Activated B cell treated with CpG ODN at 0.5 μM for 24 hours (primary cell): ENCODE measurements around the gene IFI6. TPM values are rescaled to one million over a fixed set of nuclear protein-coding genes. Genes with fewer than 3 reads are reported as not detected.
"Not testable (repeated sequence)": the region's sequence is repeated elsewhere in the genome, so short reads cannot be mapped to it uniquely, and the experiment has no call there.

Experiments used
- ATAC-seq: fragments of 200-7000 bp; cut with Tn5 transposase; one replicate; pipeline ENCODE4 v1.10.0; 2021; ENCODE audit warnings: low read depth, mild to moderate bottlenecking, moderate library complexity
- CTCF ChIA-PET: fragments of 350-600 bp; sonication (Branson Sonifier 250); formaldehyde crosslinking; loops from one replicate; lab custom pipeline; 2021; ENCODE audit warnings: antibody characterized with exemption; lab: Charles Lee
- POLR2A ChIA-PET: fragments of 350-600 bp; sonication (Branson Sonifier 250); formaldehyde crosslinking; loops from one replicate; lab custom pipeline; 2021; ENCODE audit warnings: antibody characterized with exemption; lab: Charles Lee
- DNase-seq: peaks from one replicate; pipeline ENCODE4 v3.0.0; 2022
- H3K27ac Mint-ChIP-seq: one replicate; pipeline ENCODE4 v1.8.0; 2020; ENCODE audit warnings: mixed read lengths
- H3K27me3 Mint-ChIP-seq: one replicate; pipeline ENCODE4 v1.8.0; 2021; ENCODE audit warnings: mixed read lengths
- H3K36me3 Mint-ChIP-seq: one replicate; pipeline ENCODE4 v1.8.0; 2021; ENCODE audit warnings: low read depth, mixed read lengths
- H3K4me1 Mint-ChIP-seq: one replicate; pipeline ENCODE4 v1.8.0; 2021; ENCODE audit warnings: mixed read lengths
- H3K4me3 Mint-ChIP-seq: one replicate; pipeline ENCODE4 v1.8.0; 2020; ENCODE audit warnings: mild to moderate bottlenecking, mixed read lengths
- H3K9me3 Mint-ChIP-seq: one replicate; pipeline ENCODE4 v1.8.0; 2020; ENCODE audit warnings: mixed read lengths
- CTCF ChIP-seq: fragments of 200-600 bp; IDR thresholded peaks from one replicate; pipeline ENCODE4 v1.8.0; 2022; ENCODE audit warnings: antibody characterized with exemption, mild to moderate bottlenecking
- intact Hi-C: fragments of 100-400 bp; cut with micrococcal nuclease; formaldehyde crosslinking; loops from one replicate; pipeline ENCODE4 v1.15.1; 2024
- total RNA-seq: library from RNA; stranded (reverse); gene quantifications from 2 replicates; pipeline ENCODE4 v1.2.3, GENCODE V29; 2022

IFI6 gene
- total RNA-seq, 1 donor from 2014 or later: 11.4 TPM

- no peak overlapping the region for H3K27ac Mint-ChIP-seq
- TF ChIP-seq CTCF: no peak
- H3K27me3 Mint-ChIP-seq: peaks cover 1% of the 10 kb centered on the region
- ATAC-seq (no peak), DNase-seq (no peak)
- CTCF ChIA-PET: no interaction called here
- intact Hi-C loops: no loop called here
- peaks cover 11% of the 10 kb centered on the region for H3K9me3 Mint-ChIP-seq
- POLR2A ChIA-PET: no interaction called here
- H3K4me1 Mint-ChIP-seq: no peaks in the 10 kb centered on the region
- peaks cover 7% of the 10 kb centered on the region for H3K36me3 Mint-ChIP-seq
- no peak overlapping the region for H3K4me3 Mint-ChIP-seq
These were observed 10.5 kb upstream of the IFI6 start for GRCh38 chr1:27682351-27682944.

GRCh38 chr1:27681580-27681979, 9.6 kb upstream of the IFI6 start:
- H3K27ac Mint-ChIP-seq, CTCF ChIA-PET, DNase-seq, intact Hi-C loops, H3K4me1 Mint-ChIP-seq, H3K36me3 Mint-ChIP-seq, POLR2A ChIA-PET, ATAC-seq, H3K4me3 Mint-ChIP-seq, H3K27me3 Mint-ChIP-seq: not testable (repeated sequence)
- H3K9me3 Mint-ChIP-seq: peaks cover 11% of the 10 kb centered on the region

GRCh38 chr1:27680225-27680791, 8.3 kb upstream of the IFI6 start:
- H3K27ac Mint-ChIP-seq, H3K27me3 Mint-ChIP-seq, intact Hi-C loops, DNase-seq, ATAC-seq, H3K4me1 Mint-ChIP-seq, POLR2A ChIA-PET, H3K4me3 Mint-ChIP-seq, CTCF ChIA-PET, H3K36me3 Mint-ChIP-seq: not testable (repeated sequence)
- H3K9me3 Mint-ChIP-seq: peaks cover 11% of the 10 kb centered on the region

- Mint-ChIP-seq H3K36me3 (peaks cover 7% of the 10 kb centered on the region), H3K27ac (no peak overlapping the region), H3K27me3 (no peaks in the 10 kb centered on the region), H3K9me3 (peaks cover 11% of the 10 kb centered on the region), H3K4me1 (no peaks in the 10 kb centered on the region), H3K4me3 (no peak overlapping the region)
- TF ChIP-seq CTCF: no peak
- no peak for ATAC-seq
- POLR2A ChIA-PET: interaction anchor here (0.5 to 0.7 kb wide), 3 partner anchors 9 to 78 kb away, joined by 3 read pairs; no protein-coding TSS in a partner anchor
- CTCF ChIA-PET: no interaction called here
- intact Hi-C loops: no loop called here
- DNase-seq: no peak
These were observed 6.8 kb upstream of the IFI6 start for GRCh38 chr1:27678747-27679146.

- no peak for DNase-seq
- Mint-ChIP-seq H3K27ac (no peak overlapping the region), H3K4me1 (peaks cover 12% of the 10 kb centered on the region), H3K4me3 (no peak overlapping the region), H3K36me3 (peaks cover 3% of the 10 kb centered on the region), H3K27me3 (no peaks in the 10 kb centered on the region), H3K9me3 (peaks cover 4% of the 10 kb centered on the region)
- no peak for ATAC-seq
- intact Hi-C loops: no loop called here
- POLR2A ChIA-PET: no interaction called here
- no peak for TF ChIP-seq CTCF
- CTCF ChIA-PET: no interaction called here
These were observed 4.4 kb upstream of the IFI6 start for GRCh38 chr1:27676410-27676809.

GRCh38 chr1:27672750-27673112, 739 bp upstream of the IFI6 start:
- CTCF ChIA-PET: interaction anchor here (0.8 to 1.8 kb wide), 7 partner anchors 53 to 377 kb away, joined by 3 to 6 read pairs (median 3); partner anchors contain the start of gene FAM76A
- peak overlapping the region; percentile 98 for H3K27ac Mint-ChIP-seq
- POLR2A ChIA-PET: interaction anchor here (0.6 to 4.2 kb wide), 9 partner anchors 10 to 100 kb away, joined by 3 to 26 read pairs (median 3); partner anchors contain the start of genes FAM76A and STX12
- peaks cover 31% of the 10 kb centered on the region for H3K4me1 Mint-ChIP-seq
- H3K4me3 Mint-ChIP-seq: peak overlapping the region; percentile 97
- peaks cover 2% of the 10 kb centered on the region for H3K36me3 Mint-ChIP-seq
- ATAC-seq (no peak), DNase-seq (no peak)
- no peaks in the 10 kb centered on the region for H3K27me3 Mint-ChIP-seq
- H3K9me3 Mint-ChIP-seq: no peaks in the 10 kb centered on the region
- no peak for TF ChIP-seq CTCF
- intact Hi-C loops: loop anchor here (1.0 to 2.0 kb wide), 3 partner anchors 53 to 158 kb away; partner anchors contain the start of genes FAM76A, PPP1R8 and STX12
